Activated CD4-positive, alpha-beta T cell treated with anti-CD3 and anti-CD28 coated beads, Interleukin-2, amount 50 U/mL, for 1 hour (primary cell): Measurements from ENCODE around the gene OR6N2.

Experiments used
- DNase-seq: peaks from one replicate; pipeline ENCODE4 v3.0.0-alpha.2; 2020

Gene OR6N2

GRCh38 chr1:158781104-158781503, at the start of gene OR6N2:
Gene OR6N2 (minus strand): TSS chr1:158781204. CDS start chr1:158777635, 3,569 bp downstream.
- no peak for DNase-seq

- no peak for DNase-seq
Measured at GRCh38 chr1:158830074-158830677, 49.2 kb upstream of the OR6N2 start.

- DNase-seq, result no peak
Measured at GRCh38 chr1:158821723-158822122, 40.7 kb upstream of the OR6N2 start.

GRCh38 chr1:158819461-158820443, 38.7 kb upstream of the OR6N2 start:
- no peak for DNase-seq

- no peak for DNase-seq
Measured at GRCh38 chr1:158818975-158819431, 38.0 kb upstream of the OR6N2 start.

- no peak for DNase-seq
Measured at GRCh38 chr1:158818560-158818959, 37.6 kb upstream of the OR6N2 start.

GRCh38 chr1:158814970-158815369, 34.0 kb upstream of the OR6N2 start:
- DNase-seq, result no peak

GRCh38 chr1:158813164-158813563, 32.2 kb upstream of the OR6N2 start:
- no peak for DNase-seq

GRCh38 chr1:158812336-158812735, 31.3 kb upstream of the OR6N2 start:
- no peak for DNase-seq

- DNase-seq, result no peak
Measured at GRCh38 chr1:158810311-158810710, 29.3 kb upstream of the OR6N2 start.

GRCh38 chr1:158809862-158810261, 28.9 kb upstream of the OR6N2 start:
- DNase-seq, result no peak

GRCh38 chr1:158809256-158809655, 28.3 kb upstream of the OR6N2 start:
- DNase-seq, result no peak

GRCh38 chr1:158806916-158807536, 26.0 kb upstream of the OR6N2 start:
- DNase-seq, result no peak

- no peak for DNase-seq
Measured at GRCh38 chr1:158803678-158804077, 22.7 kb upstream of the OR6N2 start.

GRCh38 chr1:158801396-158801795, 20.4 kb upstream of the OR6N2 start:
- DNase-seq, result no peak

- no peak for DNase-seq
Measured at GRCh38 chr1:158800526-158800925, 19.5 kb upstream of the OR6N2 start.

GRCh38 chr1:158799689-158800088, 18.7 kb upstream of the OR6N2 start:
- DNase-seq, result no peak

GRCh38 chr1:158798531-158798930, 17.5 kb upstream of the OR6N2 start:
- no peak for DNase-seq

- DNase-seq, result no peak
Measured at GRCh38 chr1:158794247-158794646, 13.2 kb upstream of the OR6N2 start.

- peak; percentile 23 for DNase-seq
Measured at GRCh38 chr1:158793604-158794003, 12.6 kb upstream of the OR6N2 start.

- DNase-seq, result no peak
Measured at GRCh38 chr1:158771950-158772866, 8.8 kb downstream of the OR6N2 start, which contains the start of gene OR6N1. Gene OR6N1 (minus strand): TSS chr1:158772195. CDS start chr1:158766682, 5,513 bp downstream.

- no peak for DNase-seq
Measured at GRCh38 chr1:158754420-158754819, 26.6 kb downstream of the OR6N2 start, which contains the start of gene OR6K6. Gene OR6K6 (plus strand): TSS chr1:158754720. CDS start chr1:158754888, 168 bp downstream.
